Activated CD8-positive, alpha-beta memory T cell treated with anti-CD3 and anti-CD28 coated beads, Interleukin-2, amount 50 U/mL, for 48 hours (primary cell): ENCODE measurements around the gene RAB6D.
"Not testable (repeated sequence)": the region's sequence is repeated elsewhere in the genome, so short reads cannot be mapped to it uniquely, and the experiment has no call there.

ENCODE experiments used
- DNase-seq: peaks from one replicate; pipeline ENCODE4 v3.0.0-alpha.2; 2020

RAB6D gene

DNA sequence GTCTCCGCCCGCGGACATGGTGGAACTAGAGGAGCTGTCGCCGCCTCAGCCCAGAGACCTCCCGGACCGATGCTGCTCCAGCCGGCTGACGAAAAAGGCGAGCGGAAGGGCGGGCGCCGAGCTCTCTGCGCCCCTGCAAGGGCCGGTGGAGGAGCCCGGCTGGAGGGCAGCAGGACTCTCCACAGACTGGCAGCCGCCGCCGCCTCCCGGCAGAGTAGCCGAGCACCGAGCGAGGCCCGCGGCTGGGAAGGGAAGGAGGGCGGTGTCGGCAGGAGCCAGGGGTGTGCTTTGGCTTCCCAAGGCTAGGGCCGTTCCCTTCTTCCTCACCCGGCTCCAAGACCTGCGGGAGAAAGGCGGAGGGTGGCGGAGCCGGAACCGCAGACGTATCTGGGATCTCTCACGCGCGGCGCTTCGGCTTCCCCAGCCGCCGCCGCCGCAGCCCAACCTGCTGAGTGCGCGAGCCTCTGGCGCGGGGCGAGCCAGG, at the start of gene RAB6D:
RAB6D (minus strand) TSS at position 466 of the 484 bp plus-strand sequence; CDS start at position 18, 448 bp downstream.
- not testable (repeated sequence) for DNase-seq

DNA sequence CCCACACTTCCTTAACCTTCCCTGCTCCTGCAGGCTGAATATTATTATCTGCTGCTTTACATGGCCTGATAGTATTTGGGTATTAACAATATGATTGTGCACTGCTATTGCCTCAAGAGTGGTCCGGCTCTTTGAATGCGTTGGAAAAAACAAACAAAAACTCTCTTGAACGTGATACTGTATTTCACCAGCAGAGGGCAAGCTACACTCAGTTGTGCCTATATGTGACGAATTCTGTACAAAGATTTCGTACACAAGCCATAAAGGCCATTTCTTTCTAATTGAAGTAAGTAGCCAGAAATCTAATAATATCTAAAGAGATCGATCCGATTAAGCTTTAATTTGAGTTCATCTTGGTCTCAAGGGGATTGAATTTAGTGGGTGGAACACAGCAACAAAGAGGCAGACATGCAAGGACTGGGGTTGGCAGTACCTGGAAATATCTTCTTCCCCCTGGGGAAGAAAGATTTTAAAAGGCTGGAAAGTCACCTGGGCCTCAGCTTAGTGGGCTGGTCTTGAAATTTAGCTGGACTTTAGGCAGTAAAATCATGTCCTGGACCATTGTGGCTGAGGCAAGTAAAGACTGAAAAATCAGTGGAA, 49.3 kb upstream of the RAB6D start:
- DNase-seq, result no peak

DNA sequence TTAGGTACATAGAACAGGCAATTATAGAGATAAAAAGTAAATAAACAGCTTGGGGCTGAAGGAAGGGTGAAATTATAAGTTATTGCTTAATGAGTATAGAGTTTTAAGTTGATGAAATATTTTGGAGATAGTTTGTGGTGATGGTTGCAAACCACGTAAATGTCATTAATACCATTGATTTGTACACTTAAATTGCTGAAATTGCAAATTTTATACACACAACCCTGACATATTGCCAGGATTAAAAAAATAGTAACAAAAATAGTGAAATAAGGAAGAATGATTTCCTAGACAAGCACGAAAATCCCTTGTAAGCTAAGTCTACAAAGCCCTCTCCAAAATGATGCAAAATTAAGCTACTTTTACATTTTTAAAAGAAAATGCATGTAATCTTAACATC, 46.2 kb upstream of the RAB6D start:
- DNase-seq, result no peak

- DNase-seq, result no peak
Observed at GRCh38 chr2:131408778-131409177, 44.8 kb upstream of the RAB6D start.

DNA sequence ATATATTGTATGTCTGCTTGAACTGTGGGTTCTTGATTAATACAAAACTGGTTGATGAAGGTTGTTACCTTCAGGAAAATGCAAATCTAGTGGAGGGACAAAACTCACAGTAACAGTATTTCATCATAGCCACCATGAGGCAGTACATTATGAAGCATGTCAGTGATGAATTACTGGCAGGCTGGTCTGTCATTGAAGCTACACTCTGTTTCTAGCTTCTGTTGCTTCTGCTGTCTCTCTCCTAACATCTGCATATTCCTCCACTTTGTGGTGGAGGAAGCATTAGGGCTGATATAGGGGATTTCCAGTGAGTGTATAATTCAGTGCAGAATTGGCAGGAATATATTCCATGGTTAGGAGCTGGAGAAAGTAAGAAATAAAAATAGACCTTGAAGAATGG, 44.2 kb upstream of the RAB6D start:
- no peak for DNase-seq

GRCh38 chr2:131404753-131405152, 40.8 kb upstream of the RAB6D start:
- no peak for DNase-seq

DNA sequence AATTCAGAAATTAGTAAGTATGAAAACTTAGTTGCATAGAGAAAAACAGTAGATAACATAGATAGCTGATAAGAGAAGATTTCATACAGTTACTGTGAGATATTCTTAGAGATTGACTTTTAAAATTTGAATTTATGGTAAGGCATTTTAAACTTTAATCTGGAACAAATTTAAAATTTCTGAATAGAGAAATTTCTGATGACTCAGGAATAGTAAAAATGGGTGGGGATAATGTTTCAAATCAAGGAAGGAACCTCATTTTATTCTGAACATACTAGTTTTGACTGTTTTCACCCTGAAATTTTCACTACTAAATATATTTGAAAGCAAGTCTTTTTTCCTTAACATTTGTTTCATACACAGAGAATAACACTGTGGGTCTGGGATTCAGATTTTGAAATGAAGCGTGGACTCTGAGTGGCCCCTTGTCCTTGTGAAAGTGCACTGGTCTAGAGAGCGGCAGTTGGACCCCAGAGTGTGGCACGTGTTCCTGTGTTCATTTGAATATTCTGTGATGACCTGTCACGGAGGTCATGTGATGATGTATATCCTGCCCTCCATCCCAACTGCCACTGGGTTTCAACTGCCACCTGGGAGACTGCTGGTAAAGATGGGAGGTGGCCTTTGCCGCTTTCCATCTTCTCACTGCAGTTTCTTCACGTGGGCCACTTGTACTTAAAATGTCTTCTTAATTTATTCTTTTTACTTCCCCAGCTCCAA, 38.5 kb upstream of the RAB6D start:
- no peak for DNase-seq

GRCh38 chr2:131400849-131401248, 36.9 kb upstream of the RAB6D start:
- DNase-seq, result no peak

- not testable (repeated sequence) for DNase-seq
Observed at GRCh38 chr2:131400441-131400840, 36.5 kb upstream of the RAB6D start.

DNA sequence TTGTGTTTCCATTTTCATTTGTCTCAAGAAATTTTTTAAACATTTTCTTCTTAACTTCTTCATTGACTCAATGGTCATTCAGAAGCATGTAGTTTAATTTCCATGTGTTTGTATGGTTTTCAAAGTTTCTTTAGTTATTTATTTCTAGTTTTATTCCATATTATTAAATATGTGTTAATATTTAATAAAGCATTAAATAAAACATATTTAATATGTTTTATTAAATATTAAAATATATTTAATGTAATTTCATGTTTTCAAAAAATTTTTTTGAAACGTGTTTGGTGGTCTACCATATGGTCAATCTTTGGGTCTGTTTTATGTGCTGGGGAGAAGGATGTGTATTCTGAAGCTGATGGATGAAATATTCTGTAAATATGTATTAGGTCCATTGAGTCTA, 32.2 kb upstream of the RAB6D start:
- DNase-seq, result not testable (repeated sequence)

GRCh38 chr2:131395024-131395645, 31.2 kb upstream of the RAB6D start:
- DNase-seq, result not testable (repeated sequence)

DNA sequence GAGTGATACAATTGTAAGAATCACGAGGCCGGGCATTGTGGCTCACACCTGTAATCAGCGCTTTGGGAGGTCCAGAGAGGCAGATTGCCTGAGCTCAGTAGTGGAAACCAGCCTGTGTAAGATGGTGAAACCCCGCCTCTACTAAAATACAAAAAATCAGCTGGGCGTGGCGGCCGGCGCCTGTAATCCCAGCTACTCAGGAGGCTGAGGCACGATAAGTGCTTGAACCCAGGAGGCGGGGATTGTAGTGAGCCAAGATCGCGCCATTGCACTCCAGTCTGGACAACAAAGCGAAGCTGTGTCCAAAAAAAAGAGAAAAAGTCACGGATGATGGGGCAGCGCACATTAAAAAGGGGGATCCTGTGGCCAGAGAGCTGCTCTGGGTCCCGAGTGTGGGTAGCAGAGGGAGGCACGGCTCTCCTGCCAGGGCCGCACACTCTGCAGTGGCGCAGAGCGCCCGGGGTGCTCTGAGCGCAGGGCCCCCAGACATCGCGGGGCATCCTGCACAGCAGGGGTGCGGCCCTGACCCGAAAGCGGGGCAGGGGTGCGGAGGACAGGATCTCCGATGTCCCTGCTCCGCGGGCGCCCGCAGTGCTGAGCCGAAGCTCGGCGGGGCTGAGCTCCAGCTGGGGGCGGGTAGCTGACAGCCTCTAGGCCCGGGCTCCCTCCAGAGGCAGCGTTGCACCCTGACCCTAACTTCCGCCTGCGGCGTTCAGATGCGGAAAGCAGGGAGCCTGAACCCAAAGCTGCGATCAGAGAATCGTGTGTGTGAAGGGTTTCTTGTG, 30.4 kb upstream of the RAB6D start:
- DNase-seq, result peak; percentile 58

DNA sequence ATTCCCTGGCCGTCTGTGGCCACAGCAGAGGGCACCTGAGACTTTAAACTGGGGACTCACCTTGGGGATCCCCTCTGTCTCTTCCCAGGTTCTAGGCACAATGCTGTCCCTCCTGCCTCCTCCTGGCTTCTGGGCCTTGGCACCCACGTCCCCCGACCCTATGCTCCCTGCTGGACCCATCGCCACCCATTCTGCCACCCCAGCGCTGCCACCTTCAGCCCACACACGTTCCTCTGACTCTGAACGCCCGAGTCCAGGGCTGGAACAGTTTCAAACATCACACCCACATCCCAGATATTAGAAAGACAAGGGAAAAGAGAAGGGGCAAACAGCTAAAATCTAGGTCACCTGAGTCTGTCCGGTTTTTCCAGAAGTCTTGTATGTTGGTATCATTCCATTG, 28.0 kb upstream of the RAB6D start:
- not testable (repeated sequence) for DNase-seq

- not testable (repeated sequence) for DNase-seq
Observed at GRCh38 chr2:131391471-131391870, 27.5 kb upstream of the RAB6D start.

- DNase-seq, result not testable (repeated sequence)
Observed at GRCh38 chr2:131390495-131391130, 26.6 kb upstream of the RAB6D start.

DNA sequence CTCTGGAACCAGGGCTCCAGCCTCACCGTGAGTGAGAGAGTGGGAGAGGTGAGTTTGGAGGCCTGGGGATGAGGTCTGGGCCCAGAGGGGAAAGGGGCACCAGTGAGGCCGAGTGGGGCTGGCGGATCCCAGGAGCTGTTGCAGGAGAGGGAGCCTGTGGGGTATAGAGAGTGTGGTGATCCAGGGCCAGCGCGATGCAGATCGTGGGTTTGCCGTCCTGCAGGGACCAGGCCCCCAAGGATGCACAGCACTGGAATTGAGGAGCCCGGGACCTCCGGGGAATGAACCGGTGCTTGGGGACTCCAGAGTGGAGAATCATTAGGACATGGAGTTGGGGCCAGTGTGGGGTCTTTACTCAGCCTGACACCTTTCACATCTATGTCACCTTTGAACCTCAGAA, 25.7 kb upstream of the RAB6D start:
- DNase-seq, result no peak

- DNase-seq, result not testable (repeated sequence)
Observed at GRCh38 chr2:131388834-131389233, 24.9 kb upstream of the RAB6D start.

DNA sequence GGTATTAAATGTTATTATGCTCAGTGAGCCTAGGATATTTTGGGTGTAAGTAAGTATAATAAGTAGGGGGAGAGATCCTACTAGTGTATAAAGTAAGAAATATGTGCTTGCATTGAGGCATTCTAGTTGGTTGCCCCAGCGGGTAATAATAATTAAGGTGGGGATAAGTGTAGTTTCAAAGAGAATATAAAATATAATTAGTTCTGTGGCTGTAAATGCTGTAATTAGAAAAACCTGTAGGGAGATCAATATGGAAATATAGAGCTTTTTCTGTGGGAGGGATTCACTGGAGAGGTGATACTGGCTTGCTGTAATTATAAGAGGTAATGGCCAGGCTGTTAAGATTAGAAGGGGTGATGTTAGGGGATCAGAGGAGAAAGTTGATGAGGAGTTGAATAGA, 9.1 kb upstream of the RAB6D start:
- not testable (repeated sequence) for DNase-seq

DNA sequence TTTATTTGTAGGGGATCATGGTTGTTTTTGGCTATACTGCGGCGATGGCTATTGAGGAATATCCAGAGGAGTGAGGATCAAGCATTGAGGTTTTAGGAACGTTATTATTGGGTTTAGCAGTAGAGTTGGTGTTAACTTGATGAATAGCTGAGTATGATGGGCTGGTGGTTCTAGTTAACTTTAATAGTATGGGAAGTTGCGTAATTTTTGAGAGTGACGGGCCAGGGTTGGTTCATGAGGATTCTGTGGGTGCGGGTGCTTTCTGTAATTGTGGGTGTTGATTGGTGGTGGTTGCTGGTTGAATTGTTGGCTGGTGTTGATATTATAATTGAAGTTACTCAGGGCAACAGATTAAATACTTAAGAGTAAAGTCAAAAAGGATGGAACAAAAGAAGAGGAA, 6.0 kb upstream of the RAB6D start:
- DNase-seq, result no peak

GRCh38 chr2:131368493-131369066, 4.6 kb upstream of the RAB6D start:
- not testable (repeated sequence) for DNase-seq

GRCh38 chr2:131367352-131367751, 3.4 kb upstream of the RAB6D start:
- no peak for DNase-seq

DNA sequence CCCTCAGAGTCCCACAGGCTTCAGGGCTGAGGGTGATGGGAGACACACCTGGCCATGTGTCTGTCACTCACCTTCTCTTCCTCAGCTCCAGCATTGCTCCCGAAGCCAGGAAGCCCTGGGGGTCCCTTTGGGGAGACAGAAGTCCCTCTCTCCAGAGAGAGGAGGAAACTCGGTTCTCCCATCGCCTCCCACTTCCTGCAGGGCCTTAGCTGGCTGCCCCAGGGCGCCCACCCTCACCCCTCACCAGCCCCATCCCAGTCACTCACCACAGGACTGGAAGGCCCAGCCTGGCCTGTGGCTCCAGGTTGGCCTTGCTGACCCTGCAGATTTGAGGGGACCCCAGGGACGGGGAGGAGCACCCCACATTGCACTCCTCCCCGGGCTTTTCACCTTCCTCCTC, 2.7 kb upstream of the RAB6D start:
- no peak for DNase-seq
